Hepatic stellate cell (primary cell): ENCODE results near the gene PARP15.
A peak's percentile ranks its signal among the peaks of the same experiment; 100 is the strongest.
"Not testable (repeated sequence)": the region's sequence is repeated elsewhere in the genome, so short reads cannot be mapped to it uniquely, and the experiment has no call there.

Experiments used
- DNase-seq: peaks from one replicate; pipeline ENCODE4 v3.0.0; 2011; ENCODE audit warnings: low spot score

PARP15 gene

GRCh38 chr3:122577409-122578031 lies at the start of gene PARP15:
PARP15 (plus strand) TSS chr3:122577650; CDS start chr3:122577668, 18 bp downstream.
- DNase-seq: no peak

- no peak for DNase-seq
These were observed 47.3 kb upstream of the PARP15 start for GRCh38 chr3:122530164-122530563.

GRCh38 chr3:122533480-122533879 lies 44.0 kb upstream of the PARP15 start:
- no peak for DNase-seq

- DNase-seq: peak; percentile 64
These were observed 43.5 kb upstream of the PARP15 start for GRCh38 chr3:122533931-122534334.

GRCh38 chr3:122535964-122536631 lies 41.4 kb upstream of the PARP15 start:
- no peak for DNase-seq

GRCh38 chr3:122536632-122537001 lies 40.8 kb upstream of the PARP15 start:
- no peak for DNase-seq

GRCh38 chr3:122538956-122539490 lies 38.4 kb upstream of the PARP15 start:
- no peak for DNase-seq

- DNase-seq: no peak
These were observed 31.3 kb upstream of the PARP15 start for GRCh38 chr3:122546151-122546550.

- DNase-seq: no peak
These were observed 29.4 kb upstream of the PARP15 start for GRCh38 chr3:122548076-122548475.

- no peak for DNase-seq
These were observed 28.8 kb upstream of the PARP15 start for GRCh38 chr3:122548619-122549018.

GRCh38 chr3:122553171-122553570 lies 24.3 kb upstream of the PARP15 start:
- DNase-seq: no peak

- DNase-seq: no peak
These were observed 22.0 kb upstream of the PARP15 start for GRCh38 chr3:122555275-122556071.

- DNase-seq: no peak
These were observed 20.1 kb upstream of the PARP15 start for GRCh38 chr3:122557356-122557755.

GRCh38 chr3:122558605-122559004 lies 18.8 kb upstream of the PARP15 start:
- DNase-seq: no peak

GRCh38 chr3:122559906-122560305 lies 17.5 kb upstream of the PARP15 start:
- DNase-seq: no peak

GRCh38 chr3:122560680-122561079 lies 16.8 kb upstream of the PARP15 start:
- DNase-seq: peak; percentile 53

GRCh38 chr3:122562923-122563716 lies 14.3 kb upstream of the PARP15 start:
- no peak for DNase-seq

GRCh38 chr3:122563717-122564025 lies 13.8 kb upstream of the PARP15 start:
- DNase-seq: no peak

GRCh38 chr3:122564155-122564912 lies 13.1 kb upstream of the PARP15 start, which contains the start of the genes DTX3L and PARP9:
DTX3L (plus strand) TSS chr3:122564338; CDS start chr3:122564427, 89 bp downstream.
PARP9 (minus strand) TSS chr3:122564300; CDS start chr3:122559620, 4,680 bp downstream.
- peak; percentile 94 for DNase-seq

- DNase-seq: not testable (repeated sequence)
These were observed 9.3 kb upstream of the PARP15 start for GRCh38 chr3:122568131-122568530.

GRCh38 chr3:122568755-122569154 lies 8.7 kb upstream of the PARP15 start:
- DNase-seq: no peak
